GM12892 (cell line): ENCODE measurements around the gene MICAL3.

Experiments used
- POLR2A ChIP-seq: IDR thresholded peaks from 2 replicates; pipeline ENCODE4 v1.6.1; 2011; ENCODE audit warnings: low read depth, low read length, control low read depth
- POLR2AphosphoS5 ChIP-seq: IDR thresholded peaks from 2 replicates; pipeline ENCODE4 v1.6.1; 2011; ENCODE audit warnings: low read depth, low read length, control low read depth

- TF ChIP-seq POLR2AphosphoS5 (no peak; the same call in 1 of the 2 replicates), POLR2A (no peak)
Observed at GRCh38 chr22:17780116-17780740, 244.1 kb downstream of the MICAL3 start.
